ENCODE data around the gene RSAD2.
"Not testable (repeated sequence)": the region's sequence is repeated elsewhere in the genome, so short reads cannot be mapped to it uniquely, and the experiment has no call there.

Gene RSAD2

GRCh38 chr2:6928452-6928851, 50.9 kb downstream of the RSAD2 start:
- FAIRE-seq = no peak

GRCh38 chr2:6929196-6929819, 51.7 kb downstream of the RSAD2 start:
- no peak for FAIRE-seq

- FAIRE-seq = no peak
These were observed 53.5 kb downstream of the RSAD2 start for GRCh38 chr2:6930923-6931647.

GRCh38 chr2:6931753-6932152, 54.2 kb downstream of the RSAD2 start:
- FAIRE-seq = no peak

- FAIRE-seq = no peak
These were observed 54.6 kb downstream of the RSAD2 start for GRCh38 chr2:6932206-6932605.

GRCh38 chr2:6932828-6933227, 55.3 kb downstream of the RSAD2 start:
- FAIRE-seq = no peak

DNA sequence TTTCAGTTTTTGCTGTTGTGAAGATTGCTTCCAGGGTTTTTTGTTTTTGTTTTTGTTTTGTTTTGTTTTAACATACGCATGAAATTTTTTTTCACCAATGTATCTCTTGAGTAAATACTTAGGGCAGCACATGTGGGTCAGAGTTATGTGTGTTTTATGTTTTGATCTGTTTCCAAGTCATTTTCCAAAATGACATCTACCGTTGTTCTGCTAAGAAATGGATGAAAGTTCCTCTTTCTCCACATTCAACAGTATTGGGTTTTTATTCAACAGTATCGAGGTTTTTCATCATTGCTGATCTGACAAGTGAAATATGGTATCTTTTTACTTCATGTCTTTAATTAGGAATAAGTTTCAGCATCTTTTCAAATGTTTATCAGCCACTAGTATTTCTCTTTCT, 56.3 kb downstream of the RSAD2 start:
- no peak for FAIRE-seq

DNA sequence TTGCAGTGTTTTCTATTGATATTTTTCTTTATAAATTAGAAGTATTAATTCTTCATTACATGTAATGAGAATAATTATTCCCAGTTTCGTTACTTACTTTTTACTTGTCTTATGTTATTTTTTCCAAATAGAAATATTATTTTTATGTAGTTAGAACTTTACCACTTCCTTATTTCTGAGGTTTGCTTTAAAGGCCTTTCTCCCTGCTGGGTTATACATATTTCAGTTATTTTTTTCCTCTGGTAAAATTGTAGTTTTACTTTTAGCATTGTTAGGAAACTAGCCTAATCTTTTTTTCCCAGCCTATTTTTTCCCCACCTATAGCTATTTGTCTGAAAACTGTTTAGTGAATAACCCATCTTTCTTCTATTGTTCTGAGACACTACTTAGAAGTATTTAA, 56.8 kb downstream of the RSAD2 start:
- no peak for FAIRE-seq

DNA sequence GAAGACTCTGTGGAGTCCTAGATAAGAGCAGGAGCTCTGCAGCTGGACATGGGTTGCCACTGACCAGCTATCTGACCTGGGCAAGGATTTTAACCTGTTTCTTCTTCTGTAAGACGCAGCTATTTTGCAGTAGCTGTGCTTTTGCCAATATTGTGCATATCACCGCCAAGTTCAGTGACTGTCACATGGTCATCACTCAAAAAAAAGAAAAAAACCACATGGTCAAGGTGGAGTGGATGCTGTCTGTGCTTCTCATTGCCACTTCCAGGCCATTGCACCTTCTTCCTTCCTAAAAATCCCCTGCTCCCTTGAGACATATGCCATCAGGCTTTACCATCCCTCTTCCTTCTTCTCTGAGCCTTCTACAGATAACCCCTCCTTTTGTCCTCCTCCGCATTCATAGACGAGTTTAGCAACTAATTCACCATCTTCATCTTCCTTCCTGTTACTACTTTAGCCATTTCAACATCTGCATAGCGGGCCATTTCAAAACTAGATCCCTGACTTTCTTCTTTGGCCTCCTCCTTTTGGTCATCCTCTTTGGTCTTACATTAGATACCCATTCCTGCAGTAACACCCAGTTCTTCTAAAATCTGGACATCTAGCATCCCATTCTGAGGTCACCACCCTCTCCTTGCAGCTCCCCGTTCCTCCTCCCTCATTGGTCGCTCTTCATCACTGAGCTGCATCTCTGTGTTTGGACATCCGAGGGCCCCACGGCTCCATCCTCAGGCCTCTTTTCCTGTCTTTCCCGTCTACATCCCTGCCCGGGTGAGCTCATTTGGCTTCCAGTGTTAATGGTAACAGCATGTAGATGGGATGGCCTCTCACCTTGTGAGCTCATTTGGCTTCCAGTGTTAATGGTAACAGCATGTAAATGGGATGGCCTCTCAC, 57.4 kb downstream of the RSAD2 start:
- FAIRE-seq = no peak

DNA sequence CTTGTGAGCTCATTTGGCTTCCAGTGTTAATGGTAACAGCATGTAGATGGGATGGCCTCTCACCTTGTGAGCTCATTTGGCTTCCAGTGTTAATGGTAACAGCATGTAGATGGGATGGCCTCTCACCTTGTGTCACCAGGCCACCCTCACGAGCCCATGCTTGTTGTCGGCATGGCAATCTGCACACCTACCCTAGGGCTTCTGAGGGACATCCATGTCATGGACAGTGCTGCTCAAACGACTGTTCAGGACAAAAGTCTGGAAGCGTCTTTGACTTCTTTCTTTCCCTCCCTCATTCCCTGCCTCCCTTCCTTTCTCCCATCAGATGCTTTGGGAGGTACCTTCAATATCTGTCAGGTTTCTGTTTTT, 58.1 kb downstream of the RSAD2 start:
- not testable (repeated sequence) for FAIRE-seq

- FAIRE-seq = no peak
These were observed 59.6 kb downstream of the RSAD2 start for GRCh38 chr2:6937157-6937556.

DNA sequence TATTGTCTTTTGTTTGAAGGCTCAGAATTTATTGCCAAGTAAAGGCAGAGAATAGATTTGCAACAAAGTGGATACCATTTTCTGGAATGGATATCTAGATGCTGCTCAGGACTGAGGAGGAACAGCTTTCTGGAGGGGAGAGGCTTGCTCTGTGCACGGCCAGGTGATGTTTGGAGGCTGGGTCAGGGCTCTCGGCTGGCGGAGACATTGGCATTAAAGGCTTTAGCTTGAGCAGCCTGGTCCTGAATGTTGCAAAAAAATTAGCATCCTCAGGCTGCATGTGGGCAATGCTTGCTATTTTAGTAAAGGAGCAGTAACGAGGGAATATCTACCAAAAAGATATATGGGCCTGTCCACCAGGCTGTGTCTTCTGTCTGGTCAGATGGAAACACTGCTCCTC, 60.0 kb downstream of the RSAD2 start:
- no peak for FAIRE-seq

DNA sequence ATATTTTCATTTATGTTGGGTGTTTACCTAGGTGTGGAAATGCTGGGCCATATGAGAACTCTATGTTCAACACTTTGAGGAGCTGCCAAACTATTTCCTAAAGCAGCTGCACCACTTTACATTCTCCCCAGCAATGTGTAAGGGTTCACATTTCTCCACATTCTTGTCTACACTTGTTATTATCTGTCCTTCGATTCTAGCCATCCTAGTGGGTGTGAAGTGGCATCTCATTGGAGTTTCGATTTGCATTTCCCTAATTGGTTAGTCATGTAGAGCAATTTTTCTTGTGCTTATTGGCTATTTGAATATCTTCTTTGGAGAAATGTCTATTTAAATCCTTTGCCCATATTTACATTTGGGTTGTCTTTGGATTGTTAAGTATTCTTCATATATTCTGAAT, 61.5 kb downstream of the RSAD2 start:
- FAIRE-seq = no peak

- FAIRE-seq = no peak
These were observed 63.2 kb downstream of the RSAD2 start for GRCh38 chr2:6940820-6941219.

DNA sequence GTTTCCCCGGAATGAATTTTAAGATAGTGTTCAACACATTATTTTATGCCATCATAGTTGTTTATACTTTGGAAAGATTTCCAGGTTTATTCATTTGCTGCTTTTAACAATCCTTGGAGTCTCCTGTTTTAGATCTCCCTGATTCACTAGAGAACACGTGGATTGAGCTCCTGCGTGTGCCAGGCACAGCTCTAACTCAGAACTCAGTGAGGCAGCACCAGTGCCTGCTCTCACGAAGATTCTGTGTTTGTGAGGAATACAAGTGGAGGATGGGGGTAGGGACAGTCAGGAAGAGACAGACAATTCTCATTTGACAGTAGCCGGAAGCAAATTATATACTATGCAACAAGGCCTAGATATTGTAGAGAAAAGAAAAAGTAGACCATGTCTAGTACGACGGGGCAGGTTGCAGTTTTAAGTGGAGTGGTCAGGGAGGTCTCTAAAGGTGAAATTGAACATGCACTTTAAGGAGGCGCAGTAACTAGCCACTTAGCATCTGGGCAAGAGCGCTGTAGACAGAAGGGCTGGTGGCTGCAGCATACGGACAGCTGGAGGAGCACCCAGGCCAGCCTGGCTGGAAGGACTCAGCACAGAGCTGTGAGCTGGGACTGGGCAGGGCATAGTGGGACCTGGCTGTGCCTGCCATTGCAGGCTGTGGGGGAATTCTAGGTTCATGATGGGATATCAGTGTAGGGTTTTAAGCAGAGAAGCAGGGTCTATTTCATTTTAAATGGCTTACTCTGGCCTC, 63.9 kb downstream of the RSAD2 start:
- no peak for FAIRE-seq

DNA sequence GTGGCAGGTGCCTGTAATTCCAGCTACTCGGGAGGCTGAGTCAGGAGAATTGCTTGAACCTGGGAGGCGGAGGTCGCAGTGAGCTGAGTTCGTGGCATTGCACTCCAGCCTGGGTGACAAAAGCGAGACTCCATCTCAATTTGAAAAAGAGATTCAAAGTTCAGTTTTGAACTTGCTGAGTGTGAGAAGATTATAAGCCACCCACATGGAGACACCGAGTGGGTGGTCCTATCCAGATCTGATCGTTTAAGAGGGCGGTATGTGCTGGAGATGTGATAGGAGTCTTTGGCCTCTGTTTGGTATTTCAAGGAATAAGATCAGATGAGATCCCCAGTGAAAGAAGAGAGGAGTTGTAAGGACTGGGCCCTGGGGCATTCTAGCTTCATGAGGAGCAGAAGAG, 65.3 kb downstream of the RSAD2 start:
- FAIRE-seq = no peak

GRCh38 chr2:6943523-6943922, 65.9 kb downstream of the RSAD2 start:
- FAIRE-seq = no peak

DNA sequence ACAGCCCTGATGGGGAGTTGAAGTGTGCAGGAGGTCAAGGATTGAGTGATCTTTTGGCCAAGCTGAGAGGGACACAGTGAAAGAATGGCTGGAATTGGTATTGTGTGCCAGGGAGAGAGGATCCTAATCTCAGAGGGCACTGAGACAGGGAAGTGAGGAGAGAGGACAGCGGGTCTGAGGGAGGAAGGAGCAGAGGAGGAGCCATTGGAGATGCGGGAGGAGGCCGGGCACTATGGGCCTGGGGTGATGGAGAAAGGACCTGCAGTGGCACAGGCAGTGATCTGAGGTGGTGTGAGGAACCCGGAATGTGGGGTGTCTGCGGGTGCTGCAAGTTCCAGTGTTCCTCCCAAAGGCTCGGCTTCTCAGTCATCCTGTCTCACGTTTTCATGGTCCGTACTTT, 66.4 kb downstream of the RSAD2 start:
- FAIRE-seq = no peak

GRCh38 chr2:6944555-6944954, 67.0 kb downstream of the RSAD2 start:
- FAIRE-seq = no peak

DNA sequence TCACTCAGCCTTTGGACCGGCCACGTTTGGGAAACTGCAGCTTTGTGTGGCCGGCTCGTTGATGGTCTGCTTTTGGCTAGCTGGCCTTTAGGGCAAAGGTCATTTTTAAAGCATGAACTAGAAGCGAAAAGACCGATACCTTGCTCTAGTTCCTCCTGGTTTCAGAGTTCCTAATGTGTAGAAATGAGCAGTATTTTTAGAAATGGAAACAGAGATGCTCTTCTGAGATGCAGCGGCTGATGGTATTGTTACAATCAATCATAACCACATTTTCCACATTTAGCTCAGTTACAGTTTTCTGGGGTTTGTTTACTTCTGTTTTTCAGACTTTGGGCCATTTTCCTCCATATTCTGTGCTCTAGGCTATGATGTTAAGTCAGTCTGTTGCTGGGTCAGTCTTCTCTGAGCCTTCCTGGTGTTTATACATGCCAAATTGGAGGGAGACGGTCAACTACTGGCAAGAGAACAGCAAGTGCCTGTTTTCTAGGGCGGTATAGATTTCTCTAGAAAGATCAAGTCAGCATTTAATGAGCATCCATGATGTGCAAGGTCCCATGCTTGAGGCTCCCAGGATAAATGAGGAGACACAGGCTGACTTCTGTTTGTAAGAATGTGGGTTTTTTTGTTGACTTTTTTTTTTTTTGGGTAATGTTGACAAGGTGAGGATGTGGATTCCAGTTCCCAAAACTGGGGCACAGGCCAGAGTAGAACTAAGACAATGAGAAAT, 67.7 kb downstream of the RSAD2 start:
- FAIRE-seq = no peak

DNA sequence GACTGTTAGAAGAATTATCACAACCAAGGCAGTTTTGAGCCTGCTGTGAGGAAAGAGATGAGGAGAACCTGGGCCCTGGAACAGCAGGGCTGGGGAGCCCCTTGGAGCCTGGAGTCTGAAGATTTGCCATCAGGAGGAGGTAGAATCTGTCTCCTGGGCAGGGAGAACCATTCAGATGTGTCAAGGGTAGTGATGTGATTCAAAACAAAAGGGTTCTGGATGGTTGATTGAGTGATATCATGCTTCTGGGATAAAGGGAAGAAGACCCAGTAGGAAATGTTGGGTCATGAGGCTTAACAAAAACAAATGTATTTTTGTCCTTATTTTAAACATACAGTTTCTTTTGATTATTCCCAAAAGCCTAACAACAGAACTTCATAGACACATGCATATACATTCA, 68.2 kb downstream of the RSAD2 start:
- FAIRE-seq = no peak

- FAIRE-seq = no peak
These were observed 69.1 kb downstream of the RSAD2 start for GRCh38 chr2:6946722-6947121.

Measured in G401.6 (cell line).